H1 (cell line): ENCODE data around the gene EEF2K. TPM values are rescaled to one million over a fixed set of nuclear protein-coding genes. Genes with fewer than 3 reads are reported as not detected.
"Not testable (repeated sequence)": the region's sequence is repeated elsewhere in the genome, so short reads cannot be mapped to it uniquely, and the experiment has no call there.

ENCODE experiments used
- CTCF ChIA-PET: fragments of 300-600 bp; sonication (Branson Sonifier 250); formaldehyde crosslinking; loops from one replicate; lab custom pipeline; 2021; ENCODE audit not compliant: partially characterized antibody; lab: Charles Lee
- POLR2A ChIA-PET: fragments of 300-600 bp; sonication (Branson Sonifier 250); formaldehyde crosslinking; loops from one replicate; lab custom pipeline; 2021; ENCODE audit warnings: inconsistent platforms; ENCODE audit not compliant: partially characterized antibody; lab: Charles Lee
- DNase-seq, 2 experiments: peaks; one replicate each; pipeline versions ENCODE4 v3.0.0 to v3.0.0-alpha.2; 2010 to 2022; ENCODE audit warnings: low spot score in 2 of 2, low read depth in 1 of 2, mixed read lengths in 1 of 2
- FAIRE-seq: peaks from 2 replicates; lab custom pipeline; 2011; peaks lifted over from hg19 to GRCh38; lab: Jason Lieb, UNC
- H2AFZ ChIP-seq: 2 replicates; pipeline ENCODE4 v1.8.1; 2012; ENCODE audit warnings: low read length, inconsistent platforms
- H2AK5ac ChIP-seq: 2 replicates; pipeline ENCODE4 v1.6.1; 2013; ENCODE audit warnings: low read depth, low read length
- H2BK120ac ChIP-seq: replicated peaks from 2 replicates; pipeline ENCODE3; 2013; ENCODE audit warnings: low read depth, low read length, inconsistent platforms
- H2BK12ac ChIP-seq: 2 replicates; pipeline ENCODE4 v1.6.1; 2013; ENCODE audit warnings: low read depth, low read length
- H2BK15ac ChIP-seq: 2 replicates; pipeline ENCODE4 v1.6.1; 2013; ENCODE audit warnings: low read length
- H2BK20ac ChIP-seq: 2 replicates; pipeline ENCODE4 v1.6.1; 2013; ENCODE audit warnings: low read length
- H2BK5ac ChIP-seq: 2 replicates; pipeline ENCODE4 v1.6.1; 2013; ENCODE audit warnings: low read depth, low read length
- H3K14ac ChIP-seq: 2 replicates; pipeline ENCODE4 v1.6.1; 2013; ENCODE audit warnings: inconsistent platforms; ENCODE audit not compliant: insufficient read length
- H3K18ac ChIP-seq: 2 replicates; pipeline ENCODE4 v1.6.1; 2013; ENCODE audit warnings: low read length; ENCODE audit errors: extremely low read depth
- H3K23ac ChIP-seq: 2 replicates; pipeline ENCODE4 v1.6.1; 2013; ENCODE audit warnings: inconsistent platforms; ENCODE audit not compliant: insufficient read length
- H3K23me2 ChIP-seq: 2 replicates; pipeline ENCODE4 v1.6.1; 2013; ENCODE audit warnings: low read depth, low read length
- H3K27ac ChIP-seq: 2 replicates; pipeline ENCODE4 v1.6.1; 2011; ENCODE audit warnings: low read depth, low read length, inconsistent platforms
- H3K27me3 ChIP-seq, 4 experiments: replicated peaks in 1 of 4; 1 replicate in 1 of 4; 2 replicates in 3 of 4; pipeline versions ENCODE4 v1.6.1 to v1.8.1; 2011 to 2013; ENCODE audit warnings: low read length in 3 of 4, mild to moderate bottlenecking in 3 of 4, inconsistent platforms in 2 of 4, mixed read lengths in 2 of 4, moderate library complexity in 1 of 4; ENCODE audit not compliant: control insufficient read depth in 3 of 4, insufficient read depth in 3 of 4; ENCODE audit errors: extremely low read depth in 1 of 4
- H3K36me3 ChIP-seq, 4 experiments: 2 replicates each; pipeline versions ENCODE4 v1.6.1 to v1.8.1; 2011 to 2013; ENCODE audit warnings: mild to moderate bottlenecking in 4 of 4, low read length in 3 of 4, moderate library complexity in 2 of 4, control low read depth in 1 of 4, inconsistent platforms in 1 of 4; ENCODE audit not compliant: insufficient read depth in 4 of 4, control insufficient read depth in 2 of 4
- H3K4ac ChIP-seq: replicated peaks from 2 replicates; pipeline ENCODE3; 2013; ENCODE audit warnings: low read length, low read depth, mixed read lengths, inconsistent platforms; ENCODE audit not compliant: insufficient read length
- H3K4me1 ChIP-seq, 4 experiments: replicated peaks in 1 of 4; 1 replicate in 1 of 4; 2 replicates in 3 of 4; pipeline versions ENCODE4 v1.6.1 to v1.8.1; 2011 to 2013; ENCODE audit warnings: low read length in 3 of 4, inconsistent platforms in 2 of 4, mixed read lengths in 1 of 4; ENCODE audit not compliant: insufficient read depth in 4 of 4, control insufficient read depth in 3 of 4
- H3K4me2 ChIP-seq, 2 experiments: 2 replicates each; pipeline versions ENCODE4 v1.6.1 to v1.8.1; 2011 to 2013; ENCODE audit warnings: low read depth in 2 of 2, low read length in 2 of 2, control low read depth in 1 of 2, inconsistent platforms in 1 of 2, mild to moderate bottlenecking in 1 of 2; ENCODE audit not compliant: insufficient read depth in 1 of 2
- H3K4me3 ChIP-seq, 4 experiments: fragments of 200-600, 300-600 bp in 1 of 4; sonication (generic), shearing (Covaris generic), sonication (Bioruptor Twin) in 1 of 4; 2 replicates each; pipeline versions ENCODE4 v1.5.1 to v1.8.1; 2011 to 2016; ENCODE audit warnings: low read length in 4 of 4, low read depth in 3 of 4, control low read depth in 2 of 4, inconsistent platforms in 2 of 4, mild to moderate bottlenecking in 2 of 4, mixed read lengths in 1 of 4, moderate library complexity in 1 of 4; ENCODE audit not compliant: insufficient read depth in 2 of 4; ENCODE audit errors: extremely low read depth in 1 of 4
- H3K56ac ChIP-seq: replicated peaks from 2 replicates; pipeline ENCODE3; 2013; ENCODE audit warnings: low read depth, mild to moderate bottlenecking, mixed read lengths, low read length, inconsistent platforms; ENCODE audit not compliant: insufficient read length
- H3K79me1 ChIP-seq: 2 replicates; pipeline ENCODE4 v1.6.1; 2013; ENCODE audit warnings: low read depth, low read length, control low read depth
- H3K79me2 ChIP-seq, 2 experiments: 2 replicates each; pipeline versions ENCODE4 v1.6.1 to v1.8.1; 2012 to 2013; ENCODE audit warnings: low read length in 2 of 2, mild to moderate bottlenecking in 2 of 2, inconsistent platforms in 1 of 2; ENCODE audit not compliant: insufficient read depth in 2 of 2, control insufficient read depth in 1 of 2
- H3K9ac ChIP-seq, 4 experiments: replicated peaks in 1 of 4; 1 replicate in 1 of 4; 2 replicates in 3 of 4; pipeline versions ENCODE4 v1.6.1 to v1.8.1; 2011 to 2013; ENCODE audit warnings: low read depth in 3 of 4, low read length in 3 of 4, control low read depth in 2 of 4, mild to moderate bottlenecking in 2 of 4, moderate library complexity in 2 of 4, inconsistent platforms in 1 of 4; ENCODE audit errors: extremely low read depth in 1 of 4
- H3K9me3 ChIP-seq, 2 experiments: 2 replicates each; pipeline versions ENCODE4 v1.6.1 to v1.8.1; 2012 to 2013; ENCODE audit warnings: mild to moderate bottlenecking in 2 of 2, moderate library complexity in 2 of 2, control low read depth in 1 of 2, inconsistent platforms in 1 of 2, low read depth in 1 of 2, low read length in 1 of 2, mixed read lengths in 1 of 2; ENCODE audit not compliant: insufficient read depth in 2 of 2
- H4K20me1 ChIP-seq, 2 experiments: replicated peaks in 1 of 2; 2 replicates each; pipeline versions ENCODE3 to v1.8.1; 2011 to 2013; ENCODE audit warnings: inconsistent platforms in 2 of 2, low read length in 2 of 2, mild to moderate bottlenecking in 1 of 2; ENCODE audit not compliant: insufficient read depth in 2 of 2, control insufficient read depth in 1 of 2
- H4K5ac ChIP-seq: 2 replicates; pipeline ENCODE4 v1.6.1; 2013; ENCODE audit warnings: low read length, low read depth, mixed read lengths, inconsistent platforms; ENCODE audit not compliant: insufficient read length
- H4K8ac ChIP-seq: 2 replicates; pipeline ENCODE4 v1.8.0; 2013; ENCODE audit warnings: mild to moderate bottlenecking, moderate library complexity, low read length, inconsistent platforms; ENCODE audit not compliant: insufficient read depth; ENCODE audit errors: extremely low read depth
- H4K91ac ChIP-seq: replicated peaks from 2 replicates; pipeline ENCODE3; 2013; ENCODE audit warnings: low read length, mixed read lengths, inconsistent platforms; ENCODE audit not compliant: insufficient read length
- WGBS, 2 experiments: shearing (Covaris generic) in 1 of 2; methylation state at CpG; one replicate each; pipeline versions ENCODE4 v1.1.6 to v1.1.7; 2013 to 2015; ENCODE audit warnings: low lambda C conversion rate in 2 of 2, mixed read lengths in 2 of 2, inconsistent platforms in 1 of 2, low coverage in 1 of 2, missing lambda C conversion rate in 1 of 2; ENCODE audit not compliant: insufficient replicate concordance in 2 of 2, insufficient coverage in 1 of 2, insufficient read length in 1 of 2; ENCODE audit errors: extremely low coverage in 1 of 2, missing lambda C conversion rate in 1 of 2; 5-methylcytosine and 5-hydroxymethylcytosine counted together
- polyA plus RNA-seq, 7 experiments: library from polyadenylated mRNA; depleted of rRNA in 3 of 7; stranded (reverse) in 5 of 7; unstranded in 2 of 7; fragments of >200 nt in 5 of 7; fragments of 200-250 nt in 2 of 7; gene quantifications; 1 replicate in 5 of 7; 2 replicates in 1 of 7; 4 replicates in 1 of 7; pipeline versions ENCODE4 v1.2.1 to v1.2.3, GENCODE V29; 2011 to 2013; ENCODE audit warnings: missing spikeins in 2 of 7, mixed read lengths in 2 of 7
- total RNA-seq: library from RNA; stranded (reverse); fragmentation: NEBNext Ultra II Directional; extraction: Animal tissue kit (Norgen Biotek cat#: 25700); gene quantifications from 2 replicates; pipeline ENCODE4 v1.2.1, GENCODE V29; 2021

EEF2K gene
- total and polyA plus RNA-seq, 2 of the 8 experiments (the other 6 are each of a cell fraction or from before 2014, with no cell fraction given) = 14.9 to 30.2 TPM

- not testable (repeated sequence) for H2AK5ac ChIP-seq, H3K4me1 ChIP-seq, H3K27ac ChIP-seq, H3K56ac ChIP-seq, H2AFZ ChIP-seq, FAIRE-seq, H2BK12ac ChIP-seq, H3K23me2 ChIP-seq, H4K8ac ChIP-seq, H2BK5ac ChIP-seq, H3K18ac ChIP-seq, H3K27me3 ChIP-seq, H3K4me3 ChIP-seq, H2BK20ac ChIP-seq, H3K4ac ChIP-seq, H3K4me2 ChIP-seq, H4K5ac ChIP-seq, H3K14ac ChIP-seq, H3K9me3 ChIP-seq, DNase-seq, H2BK15ac ChIP-seq, H3K9ac ChIP-seq, H3K23ac ChIP-seq, H2BK120ac ChIP-seq, H4K91ac ChIP-seq
- peaks cover 7 to 71% of the 10 kb centered on the region in 2 experiments; a peak in 2 of 4 replicates for H3K79me2 ChIP-seq
- ChIA-PET POLR2A (interaction anchor here (1.1 to 1.9 kb wide), 2 partner anchors 13 to 44 kb away, joined by 4 to 8 read pairs; no protein-coding TSS in a partner anchor), CTCF (interaction anchor here (0.9 to 4.1 kb wide), 16 partner anchors 9 to 202 kb away, joined by 3 to 42 read pairs (median 8); no protein-coding TSS in a partner anchor)
- H3K79me1 ChIP-seq = peaks cover 15% of the 10 kb centered on the region; the same call in 1 of the 2 replicates
- peaks cover 16 to 36% of the 10 kb centered on the region in 2 experiments for H4K20me1 ChIP-seq
- WGBS, 2 experiments = 91% methylated on average over 7 of the region's 7 CpGs; no CpG with 5 or more reads in 1 of the 2 experiments
- peaks cover 5 to 28% (median 18%) of the 10 kb centered on the region in 4 experiments; a peak in 7 of 8 replicates for H3K36me3 ChIP-seq
Observed at GRCh38 chr16:22301423-22301822, 95.3 kb downstream of the EEF2K start.
